ENCODE data around the gene XPO4. TPM values are rescaled to one million over a fixed set of nuclear protein-coding genes. Genes with fewer than 3 reads are reported as not detected.

XPO4 gene
- total and polyA plus RNA-seq, 7 experiments from 2014 or later = 6.1 to 26.5 (median 21.0) TPM

GRCh38 chr13:20727856-20728255 lies 174.7 kb downstream of the XPO4 start:
- DNase-seq (no peak), ATAC-seq (no peak)
- no peaks in the 10 kb centered on the region for H3K4me1 ChIP-seq (ENCODE audit: control insufficient read depth in 2 of 2, insufficient read depth in 2 of 2, low read length in 2 of 2)
- H3K4me1 Mint-ChIP-seq = peaks cover 0 to 2% (median 0%) of the 10 kb centered on the region in 7 donors
- H3K36me3 ChIP-seq (ENCODE audit: control insufficient read depth in 2 of 3, insufficient read depth in 3 of 3, low read length in 3 of 3) = peaks cover 0 to 6% (median 0%) of the 10 kb centered on the region in 3 experiments
- H3K4me3 ChIP-seq (ENCODE audit: low read length) = no peak overlapping the region
- ChIA-PET CTCF (no interaction called here), POLR2A (no interaction called here)
- peaks cover 0 to 4% (median 2%) of the 10 kb centered on the region in 5 donors for H3K27me3 Mint-ChIP-seq
- H3K27me3 ChIP-seq (ENCODE audit: control insufficient read depth in 2 of 2, insufficient read depth in 2 of 2, low read length in 2 of 2) = no peaks in the 10 kb centered on the region
- H3K9me3 Mint-ChIP-seq = peaks cover 0 to 2% (median 0%) of the 10 kb centered on the region in 11 donors
- H3K27ac Mint-ChIP-seq = no peak overlapping the region
- no peak overlapping the region for H3K27ac ChIP-seq (ENCODE audit: low read depth, low read length)
- H3K4me3 Mint-ChIP-seq = no peak overlapping the region
- H3K9me3 ChIP-seq (ENCODE audit: control insufficient read depth in 2 of 3, low read length in 3 of 3) = no peaks in the 10 kb centered on the region
- intact Hi-C loops (cut with micrococcal nuclease) = no loop called here
- peaks cover 0 to 32% (median 27%) of the 10 kb centered on the region in 5 donors for H3K36me3 Mint-ChIP-seq

Other genes with a start within 250 kb of the XPO4 start
- under 1 TPM in 2 of 5 experiments, not detected in 3; 0.19 to 0.32 TPM for gene IL17D, start 199.0 kb downstream of the XPO4 start, total RNA-seq
- gene IL17D, start 199.0 kb downstream of the XPO4 start, polyA plus RNA-seq = under 1 TPM in 1 of 2 donors, not detected in 1; 0.10 TPM
- gene EEF1AKMT1, start 128.8 kb downstream of the XPO4 start, total RNA-seq = 10 to 100 TPM in 1 of 5 experiments, 1 to 10 TPM in 4; 4.2 to 11.2 (median 8.5) TPM
- 10 to 100 TPM; 13.1 to 14.1 TPM for gene EEF1AKMT1, start 128.8 kb downstream of the XPO4 start, polyA plus RNA-seq
- gene LATS2, start 158.8 kb upstream of the XPO4 start, total RNA-seq = 10 to 100 TPM in 1 of 5 experiments, 1 to 10 TPM in 4; 1.3 to 11.9 (median 2.3) TPM
- gene LATS2, start 158.8 kb upstream of the XPO4 start, polyA plus RNA-seq = not detected
- gene SAP18, start 237.4 kb upstream of the XPO4 start, total RNA-seq = 100 to 1,000 TPM; 167 to 223 (median 186) TPM
- gene SAP18, start 237.4 kb upstream of the XPO4 start, polyA plus RNA-seq = 100 to 1,000 TPM; 233 to 309 TPM

Measured in naive thymus-derived CD4-positive, alpha-beta T cell (primary cell).